PFSK-1 (cell line): ENCODE measurements around the gene SAMD13.

Source experiments
- POLR2AphosphoS5 ChIP-seq: IDR thresholded peaks from 2 replicates; pipeline ENCODE4 v1.6.1; 2012; ENCODE audit warnings: low read depth, mild to moderate bottlenecking, control low read depth, low read length, moderate library complexity
- REST ChIP-seq, 2 experiments: IDR thresholded peaks; 2 replicates each; pipeline versions ENCODE4 v1.6.1 to v1.8.0; 2011 to 2012; ENCODE audit warnings: low read depth in 2 of 2, low read length in 2 of 2, control low read depth in 1 of 2, inconsistent platforms in 1 of 2, mild to moderate bottlenecking in 1 of 2, moderate library complexity in 1 of 2; ENCODE audit not compliant: insufficient read depth in 1 of 2

GRCh38 chr1:84367219-84367618 is 65.7 kb downstream of the SAMD13 start:
- TF ChIP-seq POLR2AphosphoS5 (no peak), REST (IDR thresholded peaks at IDR 0.05; ENCODE audit: insufficient read depth in 1 of 2, low read depth in 2 of 2, low read length in 2 of 2) (no peak)
